Muscle layer of duodenum (tissue), 2 donors: ENCODE results near the gene FPR2.
"Not testable (repeated sequence)": the region's sequence is repeated elsewhere in the genome, so short reads cannot be mapped to it uniquely, and the experiment has no call there.

Experiments used
- H3K27ac ChIP-seq: one replicate; pipeline ENCODE4 v1.7.0; 2013; ENCODE audit warnings: mild to moderate bottlenecking, low read length
- H3K27me3 ChIP-seq: one replicate; pipeline ENCODE4 v1.7.0; 2013; ENCODE audit warnings: low read depth, mild to moderate bottlenecking, control low read depth, low read length
- H3K36me3 ChIP-seq, 2 donors: one replicate each; pipeline ENCODE4 v1.7.0; 2013; ENCODE audit warnings: low read length in 2 of 2, control low read depth in 1 of 2, mild to moderate bottlenecking in 1 of 2; ENCODE audit not compliant: insufficient read depth in 2 of 2, control insufficient read depth in 1 of 2
- H3K4me1 ChIP-seq, 2 donors: one replicate each; pipeline ENCODE4 v1.7.0; 2013; ENCODE audit warnings: low read length in 2 of 2, mild to moderate bottlenecking in 2 of 2, control low read depth in 1 of 2, moderate library complexity in 1 of 2; ENCODE audit not compliant: insufficient read depth in 2 of 2, control insufficient read depth in 1 of 2
- H3K4me3 ChIP-seq, 2 donors: one replicate each; pipeline ENCODE4 v1.7.0; 2013; ENCODE audit warnings: low read length in 2 of 2, low read depth in 1 of 2, mild to moderate bottlenecking in 1 of 2
- H3K9me3 ChIP-seq, 2 donors: one replicate each; pipeline ENCODE4 v1.7.0; 2013; ENCODE audit warnings: low read length in 2 of 2, control low read depth in 1 of 2, mild to moderate bottlenecking in 1 of 2; ENCODE audit not compliant: control insufficient read depth in 1 of 2
- donor health status: healthy.

The FPR2 gene

DNA sequence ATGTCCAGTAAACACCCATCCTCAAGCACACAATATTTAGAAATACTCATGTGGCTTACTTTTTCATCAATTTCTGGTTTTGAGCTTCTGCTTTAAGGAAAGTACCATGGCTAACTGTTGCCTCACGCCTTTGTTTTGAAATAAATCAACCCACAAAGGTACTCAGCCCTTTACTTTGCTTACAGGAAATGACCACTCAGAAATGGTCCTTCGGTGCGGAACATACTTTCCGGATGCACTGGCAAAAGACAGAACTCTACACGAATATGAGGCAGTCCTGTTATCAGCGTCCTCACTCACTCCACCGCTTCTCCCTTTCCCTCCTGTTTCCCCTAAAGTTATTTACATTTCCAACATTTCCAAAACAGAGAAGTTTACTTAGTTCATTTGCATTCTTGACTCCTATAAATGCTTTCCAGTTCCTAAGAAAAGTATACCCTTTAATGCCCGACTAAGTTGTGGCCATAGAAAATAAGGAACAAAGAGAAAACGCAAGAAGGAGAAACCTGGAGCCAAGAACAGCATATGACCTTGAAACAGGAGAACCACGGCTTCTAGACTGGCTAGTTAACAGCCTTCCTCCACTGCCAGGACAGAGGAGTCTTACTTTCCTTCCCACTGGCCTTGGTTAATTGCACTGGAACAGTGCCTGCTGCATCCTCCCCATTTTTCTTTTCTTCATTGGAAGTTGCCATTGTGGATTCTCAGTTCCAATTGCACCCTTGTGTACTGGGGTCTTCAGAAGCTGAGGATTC is 10.6 kb downstream of the FPR2 start:
- no peak overlapping the region for H3K4me3 ChIP-seq
- no peaks in the 10 kb centered on the region for H3K4me1 ChIP-seq
- H3K9me3 ChIP-seq: no peaks in the 10 kb centered on the region
- no peaks in the 10 kb centered on the region for H3K27me3 ChIP-seq
- H3K36me3 ChIP-seq: no peaks in the 10 kb centered on the region
- no peak overlapping the region for H3K27ac ChIP-seq

DNA sequence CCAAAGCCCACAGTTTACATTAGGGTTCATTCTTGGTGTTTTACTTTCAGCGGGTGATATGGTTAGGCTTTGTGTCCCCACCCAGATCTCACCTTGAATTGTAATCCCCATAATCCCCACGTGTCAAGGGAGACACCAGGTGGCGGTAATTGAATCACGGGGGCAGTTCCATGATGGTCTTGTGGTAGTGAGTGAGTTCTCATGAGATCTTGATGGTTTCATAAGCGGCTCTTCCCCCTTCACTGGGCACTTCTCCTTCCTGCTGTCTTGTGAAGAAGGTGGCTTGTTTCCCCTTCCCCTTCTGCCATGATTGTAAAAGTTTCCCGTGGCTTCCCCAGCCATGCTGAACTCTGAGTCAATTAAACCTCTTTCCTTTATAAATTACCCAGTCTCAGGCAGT is 12.0 kb downstream of the FPR2 start:
- H3K27me3 ChIP-seq: no peaks in the 10 kb centered on the region
- peaks cover 0 to 3% of the 10 kb centered on the region in 2 donors for H3K4me1 ChIP-seq
- H3K9me3 ChIP-seq: no peaks in the 10 kb centered on the region
- no peak overlapping the region for H3K4me3 ChIP-seq
- no peak overlapping the region for H3K27ac ChIP-seq
- H3K36me3 ChIP-seq: no peaks in the 10 kb centered on the region

DNA sequence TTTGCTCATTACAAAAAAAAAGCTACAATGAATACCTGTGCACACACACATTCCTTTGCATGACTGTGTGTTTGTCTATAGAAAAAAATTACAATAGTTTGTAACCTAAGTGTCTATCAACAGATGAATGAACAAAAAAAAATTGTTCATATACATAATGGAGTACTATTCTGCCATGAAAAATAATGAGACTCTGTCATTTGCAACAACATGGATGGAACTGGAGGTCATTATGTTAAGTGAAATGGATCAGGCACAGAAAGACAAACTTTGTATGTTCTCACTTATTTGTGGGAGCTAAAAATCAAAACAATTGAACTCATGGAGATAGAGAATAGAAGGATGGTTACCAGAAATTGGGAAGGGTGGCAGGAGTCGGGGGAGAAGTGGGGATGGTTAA is 15.6 kb downstream of the FPR2 start:
- not testable (repeated sequence) for H3K4me3 ChIP-seq, H3K9me3 ChIP-seq, H3K27me3 ChIP-seq, H3K36me3 ChIP-seq, H3K27ac ChIP-seq, H3K4me1 ChIP-seq

DNA sequence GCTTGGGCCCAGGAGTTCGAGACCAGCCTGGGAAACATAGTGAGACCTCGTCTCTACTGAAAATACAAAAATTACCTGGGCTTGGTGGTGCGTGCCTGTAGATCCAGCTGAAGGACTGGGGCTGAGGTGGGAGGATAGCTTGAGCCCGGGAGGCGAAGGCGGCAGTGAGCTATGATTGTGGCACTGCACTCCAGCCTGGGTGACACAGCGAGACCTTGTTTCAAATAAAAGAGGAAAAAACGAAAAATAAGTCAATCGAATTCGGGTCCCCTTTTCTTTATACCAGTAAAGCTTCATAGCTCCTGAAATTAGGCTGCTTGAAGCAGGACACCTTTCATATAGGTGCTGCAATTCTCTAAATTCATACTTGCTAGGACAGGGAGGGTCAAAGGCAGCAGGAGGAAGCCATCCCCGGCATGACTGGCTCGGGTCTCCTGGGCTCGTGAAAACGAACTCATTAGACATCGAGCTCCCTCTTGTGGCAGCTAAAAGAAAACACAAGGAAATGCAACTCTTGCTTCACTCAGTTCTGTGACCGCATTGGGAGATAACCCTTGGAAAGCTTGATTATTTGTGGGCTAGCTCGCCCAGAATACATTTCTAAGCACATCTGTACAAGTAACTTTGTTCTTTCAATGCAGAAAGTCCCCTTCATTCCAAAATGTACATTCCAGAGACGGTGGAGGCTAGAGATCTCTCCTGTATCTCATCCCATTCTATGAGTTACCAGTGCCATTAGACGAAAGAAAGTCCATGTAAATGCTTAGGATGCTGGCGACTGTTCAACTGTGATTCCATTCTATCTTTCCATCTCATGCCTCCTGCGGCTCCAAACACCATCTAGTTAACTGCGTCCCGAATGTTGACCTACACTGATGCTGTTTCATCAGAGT is 16.8 kb downstream of the FPR2 start:
- Histone ChIP-seq H3K9me3 (no peaks in the 10 kb centered on the region), H3K27ac (no peak overlapping the region), H3K27me3 (no peaks in the 10 kb centered on the region), H3K4me3 (no peak overlapping the region), H3K4me1 (peaks cover 0 to 3% of the 10 kb centered on the region in 2 donors), H3K36me3 (no peaks in the 10 kb centered on the region)

DNA sequence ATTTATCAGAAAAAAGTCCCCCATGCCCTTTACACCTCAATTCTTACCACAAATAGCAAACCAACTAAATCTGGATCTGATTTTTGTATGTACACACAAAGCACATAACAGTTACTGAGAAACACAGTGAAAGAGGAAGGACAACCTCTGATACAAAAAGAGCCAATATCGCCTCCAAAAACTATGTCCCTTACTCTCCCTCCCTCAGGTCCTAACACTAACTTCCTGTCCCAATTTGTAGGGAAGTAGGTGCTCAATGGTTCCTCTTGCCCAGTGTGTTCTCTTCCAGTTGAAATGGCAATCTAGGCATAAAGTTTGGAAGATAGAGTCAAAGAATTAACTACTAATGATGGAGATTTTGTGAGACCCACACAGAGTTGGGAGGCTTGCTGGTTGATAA is 18.2 kb downstream of the FPR2 start:
- Histone ChIP-seq H3K36me3 (no peaks in the 10 kb centered on the region), H3K9me3 (no peaks in the 10 kb centered on the region), H3K27ac (no peak overlapping the region), H3K4me3 (no peak overlapping the region), H3K27me3 (no peaks in the 10 kb centered on the region), H3K4me1 (peaks cover 0 to 3% of the 10 kb centered on the region in 2 donors)

DNA sequence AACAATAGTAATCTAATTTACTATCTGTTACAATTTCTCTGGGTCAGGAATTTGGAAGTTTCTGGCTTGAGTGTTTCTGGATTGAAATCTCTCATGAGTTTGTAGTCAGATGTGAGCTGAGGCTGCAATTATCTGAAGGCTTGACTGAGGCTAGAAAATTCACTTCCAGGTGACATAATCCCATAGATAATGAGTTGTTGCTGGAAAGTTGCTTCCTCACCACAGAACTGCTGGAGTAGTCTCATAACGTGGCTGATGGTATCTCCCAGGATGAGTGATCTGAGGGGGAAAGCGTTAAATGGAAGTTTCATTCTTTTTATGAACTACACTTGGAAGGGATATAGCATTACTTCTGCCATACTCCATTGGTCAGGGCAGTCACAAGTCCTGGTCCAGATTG is 18.7 kb downstream of the FPR2 start:
- Histone ChIP-seq H3K9me3 (no peaks in the 10 kb centered on the region), H3K4me1 (peaks cover 0 to 3% of the 10 kb centered on the region in 2 donors), H3K4me3 (no peak overlapping the region), H3K27ac (no peak overlapping the region), H3K27me3 (no peaks in the 10 kb centered on the region), H3K36me3 (no peaks in the 10 kb centered on the region)

DNA sequence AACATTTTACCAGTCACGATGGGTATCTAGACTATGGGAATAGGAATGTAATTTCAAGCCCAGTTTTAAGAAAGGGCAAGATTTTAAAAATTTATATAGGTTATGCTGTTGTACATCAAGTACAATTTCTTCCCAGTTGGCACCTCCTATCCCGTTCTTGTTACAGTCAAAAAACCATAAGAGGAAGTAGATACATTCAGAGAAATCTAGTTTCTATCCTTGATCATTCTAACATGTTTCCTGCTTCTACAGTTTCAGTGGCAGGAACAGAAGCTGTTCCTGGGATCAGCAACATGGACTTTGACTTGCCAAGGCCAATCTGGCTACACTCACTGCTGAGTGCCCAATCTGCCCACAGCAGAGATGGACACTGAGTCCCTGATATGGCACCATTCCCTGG is 19.3 kb downstream of the FPR2 start:
- Histone ChIP-seq H3K27ac (no peak overlapping the region), H3K4me1 (peaks cover 0 to 3% of the 10 kb centered on the region in 2 donors), H3K9me3 (no peaks in the 10 kb centered on the region), H3K27me3 (no peaks in the 10 kb centered on the region), H3K36me3 (no peaks in the 10 kb centered on the region), H3K4me3 (no peak overlapping the region)

DNA sequence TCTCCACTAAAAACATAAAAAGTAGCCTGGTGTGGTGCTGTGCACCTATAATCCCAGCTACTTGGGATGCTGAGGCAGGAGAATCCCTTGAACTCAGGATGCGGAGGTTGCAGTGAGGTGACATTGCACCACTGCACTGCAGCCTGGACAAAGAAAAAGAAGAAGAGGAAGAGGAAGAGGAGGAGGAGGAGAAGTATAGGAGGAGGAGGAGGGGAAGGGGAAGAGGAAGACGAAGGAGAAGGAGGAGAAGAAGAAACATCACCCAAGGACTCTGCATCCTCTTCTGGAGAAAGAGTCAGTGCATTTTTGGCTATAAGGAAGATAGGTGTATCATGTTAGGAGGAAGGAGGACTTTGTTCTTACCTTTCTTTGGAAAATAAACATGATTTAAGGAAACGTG is 21.0 kb downstream of the FPR2 start:
- Histone ChIP-seq H3K4me3 (no peak overlapping the region), H3K4me1 (peaks cover 0 to 3% of the 10 kb centered on the region in 2 donors), H3K27me3 (no peaks in the 10 kb centered on the region), H3K27ac (no peak overlapping the region), H3K36me3 (no peaks in the 10 kb centered on the region), H3K9me3 (no peaks in the 10 kb centered on the region)

DNA sequence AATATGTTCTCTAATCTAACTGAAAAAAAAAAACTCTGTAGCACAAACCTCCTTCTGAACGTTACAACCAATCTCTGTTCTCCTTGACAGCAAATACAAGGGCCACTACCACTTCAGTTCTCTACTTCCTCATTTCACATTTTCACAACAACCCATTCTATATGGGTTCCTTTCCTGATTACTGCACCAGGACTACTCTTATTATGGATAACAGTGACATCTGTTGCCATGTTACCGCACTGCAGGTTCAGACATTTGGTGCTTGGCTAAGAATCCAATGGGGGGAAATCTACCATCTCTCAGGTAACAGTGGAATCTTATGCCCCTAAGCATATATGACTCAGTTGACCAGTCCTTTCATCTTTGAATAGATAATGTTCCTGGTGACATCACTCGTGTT is 22.4 kb downstream of the FPR2 start:
- H3K4me3 ChIP-seq: no peak overlapping the region
- H3K27me3 ChIP-seq: no peaks in the 10 kb centered on the region
- H3K27ac ChIP-seq: no peak overlapping the region
- H3K36me3 ChIP-seq: no peaks in the 10 kb centered on the region
- H3K9me3 ChIP-seq: no peaks in the 10 kb centered on the region
- H3K4me1 ChIP-seq: no peaks in the 10 kb centered on the region

DNA sequence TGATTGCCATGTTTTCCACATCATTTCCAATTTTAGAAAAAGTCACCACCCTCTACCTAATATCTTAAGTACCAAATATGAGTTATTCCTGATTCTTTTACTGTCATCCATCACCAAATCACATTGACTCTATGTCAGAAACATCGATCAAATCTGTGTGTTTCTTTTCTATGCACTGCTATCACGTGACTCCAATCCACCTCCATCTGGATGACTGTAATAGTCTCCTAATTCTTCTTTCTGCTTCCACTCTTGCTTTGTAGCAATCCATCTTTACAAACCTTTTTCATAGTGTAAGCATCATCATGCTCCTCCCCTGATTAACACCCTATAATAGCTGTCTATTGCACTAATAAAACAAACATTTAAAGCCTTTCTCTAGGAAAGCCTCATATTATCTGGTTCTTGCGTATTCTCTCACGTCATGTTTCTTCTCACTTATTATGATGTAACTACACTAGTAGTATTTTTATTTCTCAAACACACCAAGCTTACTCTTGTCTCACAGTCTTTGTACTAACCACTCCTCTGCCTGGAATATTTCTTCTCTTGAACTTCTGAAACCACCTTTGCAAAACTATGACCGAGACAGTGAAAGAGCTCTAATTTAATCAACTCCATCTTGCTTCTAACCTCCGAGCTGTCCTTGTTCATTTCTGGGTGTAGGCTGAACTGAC is 23.3 kb downstream of the FPR2 start:
- Histone ChIP-seq H3K4me3 (no peak overlapping the region), H3K27me3 (no peaks in the 10 kb centered on the region), H3K36me3 (no peaks in the 10 kb centered on the region), H3K9me3 (no peaks in the 10 kb centered on the region), H3K4me1 (no peaks in the 10 kb centered on the region), H3K27ac (no peak overlapping the region)

DNA sequence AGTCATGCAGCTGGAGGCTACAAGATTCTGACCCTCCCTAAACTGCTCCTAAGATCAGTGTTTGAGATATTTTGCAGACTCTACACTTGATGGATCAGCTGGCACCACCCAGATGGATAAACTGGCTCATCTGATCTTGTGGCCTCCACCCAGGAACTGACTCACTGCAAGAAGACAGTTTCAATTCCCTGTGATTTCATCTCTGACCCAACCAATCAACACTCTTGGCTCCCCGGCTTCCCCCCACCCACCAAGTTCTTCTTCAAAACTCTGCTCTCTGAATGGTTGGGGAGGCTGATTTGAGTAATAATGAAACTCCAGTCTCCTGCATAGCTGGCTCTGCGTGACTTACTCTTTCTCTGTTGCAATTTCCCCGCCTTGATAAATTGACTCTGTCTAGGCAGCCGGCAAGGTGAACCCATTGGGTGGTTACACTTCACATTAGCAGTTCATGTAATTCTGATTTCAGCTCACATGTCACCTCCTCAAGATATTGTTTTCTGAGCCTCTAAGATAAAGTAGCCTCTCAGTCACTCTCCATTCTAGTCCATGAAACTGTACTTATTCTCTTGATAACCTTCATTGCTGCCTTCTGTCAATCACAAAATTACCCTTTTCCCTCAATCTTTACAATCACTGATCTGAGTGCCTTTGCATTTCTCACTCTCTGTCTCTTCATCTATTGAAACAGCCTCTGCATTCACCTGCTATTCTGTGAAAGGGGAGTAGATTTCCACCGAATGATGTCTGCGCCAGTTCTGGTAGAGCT is 24.1 kb downstream of the FPR2 start:
- no peak overlapping the region for H3K4me3 ChIP-seq
- no peaks in the 10 kb centered on the region for H3K9me3 ChIP-seq
- H3K36me3 ChIP-seq: no peaks in the 10 kb centered on the region
- no peaks in the 10 kb centered on the region for H3K4me1 ChIP-seq
- no peaks in the 10 kb centered on the region for H3K27me3 ChIP-seq
- peak overlapping the region; percentile 53 for H3K27ac ChIP-seq
